HG03521 (cell line): ENCODE measurements around the gene POLR3H.
"Not testable (repeated sequence)": the region's sequence is repeated elsewhere in the genome, so short reads cannot be mapped to it uniquely, and the experiment has no call there.

Experiments
- ATAC-seq: cut with Tn5 transposase; IDR thresholded peaks from one replicate; pipeline ENCODE4 v1.9.1; 2021; ENCODE audit warnings: mild to moderate bottlenecking, moderate library complexity; ENCODE audit not compliant: unreplicated experiment

POLR3H gene, protein sequence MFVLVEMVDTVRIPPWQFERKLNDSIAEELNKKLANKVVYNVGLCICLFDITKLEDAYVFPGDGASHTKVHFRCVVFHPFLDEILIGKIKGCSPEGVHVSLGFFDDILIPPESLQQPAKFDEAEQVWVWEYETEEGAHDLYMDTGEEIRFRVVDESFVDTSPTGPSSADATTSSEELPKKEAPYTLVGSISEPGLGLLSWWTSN

DNA sequence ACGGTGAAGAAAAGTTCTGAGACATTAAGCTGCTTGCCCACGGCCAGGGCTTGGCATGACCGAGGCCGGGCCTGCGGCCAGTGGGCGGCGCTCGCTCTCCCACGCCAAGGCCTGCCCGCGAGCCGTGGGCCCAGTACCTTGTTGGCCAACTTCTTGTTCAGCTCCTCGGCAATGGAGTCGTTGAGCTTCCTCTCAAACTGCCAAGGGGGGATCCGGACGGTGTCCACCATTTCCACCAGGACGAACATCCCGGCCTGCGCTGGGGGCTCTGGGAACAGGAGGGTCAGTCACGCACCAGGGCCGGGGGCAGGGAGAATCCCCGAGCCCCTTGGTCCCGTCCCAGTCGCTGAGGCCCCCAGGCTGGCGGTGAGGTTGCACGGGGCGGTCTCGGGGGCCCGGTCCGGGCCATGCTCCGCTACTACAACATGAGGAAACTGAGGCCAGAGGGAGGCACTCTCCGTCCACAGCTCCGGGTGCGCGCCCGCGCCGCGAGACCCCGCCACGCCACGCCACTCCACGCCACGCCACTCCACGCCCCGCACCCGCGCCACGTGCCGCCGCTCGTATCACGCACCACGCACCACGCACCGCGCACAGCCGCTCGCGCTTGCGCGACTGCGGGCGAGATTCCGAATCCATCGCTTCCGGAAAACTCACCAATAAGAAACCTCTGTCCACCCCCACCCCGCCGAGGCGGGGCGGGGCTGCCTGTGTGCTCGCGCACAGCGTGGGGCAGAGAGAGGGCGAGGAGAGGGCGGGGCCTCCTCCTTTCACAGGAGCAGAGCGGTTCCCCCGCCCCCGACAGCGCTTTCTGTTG, at the start of gene POLR3H:
Gene POLR3H, minus strand, starts transcription at position 617 of the 817 bp plus-strand sequence. Its CDS starts 369 bp downstream, at position 248.
- peak; percentile 95 for ATAC-seq

GRCh38 chr22:41593336-41593960, 49.2 kb upstream of the POLR3H start:
- ATAC-seq, result not testable (repeated sequence)

GRCh38 chr22:41589391-41590241, 45.3 kb upstream of the POLR3H start, which contains the start of gene PMM1:
Gene PMM1, minus strand, starts transcription at chr22:41589840. Its CDS starts 35 bp downstream, at chr22:41589805.
- ATAC-seq, result peak; percentile 91

DNA sequence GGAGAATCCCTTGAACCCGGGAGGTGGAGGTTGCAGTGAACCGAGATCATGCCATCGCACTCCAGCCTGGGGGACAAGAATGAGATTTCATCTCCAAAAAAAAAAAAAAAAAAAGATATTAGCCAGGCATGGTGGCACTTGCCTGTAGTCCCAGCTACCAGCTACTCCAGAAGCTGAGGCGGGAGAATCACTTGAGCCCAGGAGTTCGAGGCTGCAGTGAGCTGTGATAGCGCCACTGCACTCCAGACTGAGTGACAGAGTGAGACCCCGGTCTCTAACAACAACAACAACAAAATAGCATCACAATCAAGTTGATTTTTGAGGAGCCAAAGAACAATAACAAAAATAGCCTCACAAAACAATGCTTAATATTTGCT, 43.1 kb upstream of the POLR3H start:
- ATAC-seq, result no peak

- ATAC-seq, result no peak
Observed at GRCh38 chr22:41585898-41586297, 41.6 kb upstream of the POLR3H start.

- ATAC-seq, result no peak
Observed at GRCh38 chr22:41584881-41585280, 40.6 kb upstream of the POLR3H start.

DNA sequence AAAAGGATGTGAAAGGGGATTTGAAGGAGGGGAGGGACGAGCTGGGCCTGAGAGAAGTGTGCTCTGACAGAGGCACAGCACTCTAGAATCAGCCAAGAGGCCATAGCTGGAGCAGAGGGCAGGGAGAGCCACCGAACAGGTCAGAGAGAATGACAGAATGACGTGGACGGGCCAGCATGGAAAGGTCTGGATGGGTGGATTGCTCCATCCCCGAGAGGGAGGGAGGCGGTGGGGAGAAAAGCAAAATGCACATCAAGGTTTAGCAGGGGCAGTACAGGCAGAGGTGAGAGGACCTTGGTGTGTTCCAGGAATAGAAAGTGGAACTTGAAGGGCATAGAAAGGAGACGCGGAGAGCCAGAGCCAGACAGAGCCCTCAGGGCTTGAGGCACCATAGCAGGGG, 38.4 kb upstream of the POLR3H start:
- no peak for ATAC-seq

GRCh38 chr22:41579997-41580355, 35.7 kb upstream of the POLR3H start:
- no peak for ATAC-seq

DNA sequence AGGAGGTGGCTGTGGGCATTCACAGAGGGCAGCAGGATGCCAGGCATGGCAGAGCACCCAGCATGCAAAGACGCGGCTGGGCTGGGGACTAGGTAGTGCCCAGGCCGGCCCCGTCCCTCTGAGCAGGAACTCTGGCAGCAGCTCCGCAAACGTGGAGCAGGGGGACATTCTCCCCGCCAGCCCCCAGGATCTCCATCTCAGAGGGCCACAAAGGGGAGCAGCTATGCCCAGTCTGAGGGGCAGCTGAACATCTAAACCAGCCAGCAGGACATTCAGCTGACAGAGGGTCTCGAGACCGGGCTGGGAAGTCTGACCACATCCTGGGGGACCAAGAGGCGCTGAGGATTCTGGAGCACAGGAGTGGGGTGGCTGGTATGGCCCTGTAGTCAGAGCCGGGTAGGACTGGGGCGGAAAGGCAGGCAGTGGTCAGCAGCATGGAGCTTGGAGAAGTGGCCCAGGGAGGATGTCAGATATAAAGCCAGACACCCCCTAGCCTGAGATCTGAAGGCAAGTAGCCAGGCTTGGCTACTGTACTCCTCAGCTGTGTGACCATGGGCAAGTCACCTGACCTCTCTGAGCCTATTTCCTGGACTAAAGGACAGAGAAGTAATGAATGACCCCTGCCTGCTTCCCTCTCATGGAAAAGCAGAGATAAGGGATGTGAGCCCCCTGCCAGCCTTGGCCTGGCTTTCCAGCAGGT, 35.2 kb upstream of the POLR3H start:
- no peak for ATAC-seq

DNA sequence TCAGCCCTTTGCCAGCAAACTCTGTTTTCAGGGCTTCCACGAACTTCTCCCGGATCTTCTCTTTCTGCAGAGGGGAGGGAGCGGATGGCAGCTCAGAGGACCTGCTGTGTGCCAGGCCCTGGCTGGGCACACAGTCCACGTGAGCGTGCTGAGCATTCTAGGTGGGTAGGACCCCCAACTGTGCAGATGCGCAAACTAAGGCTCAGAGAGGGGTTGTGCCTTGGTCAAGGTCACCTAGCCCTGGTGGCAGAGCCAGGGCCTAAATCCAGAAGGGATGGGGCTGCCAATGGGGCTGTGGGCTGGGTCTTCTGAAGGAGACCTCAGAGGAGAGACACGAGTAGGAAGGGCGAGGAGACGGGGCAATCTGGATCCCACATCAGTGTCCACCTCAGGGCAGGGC, 34.5 kb upstream of the POLR3H start:
- ATAC-seq, result no peak

GRCh38 chr22:41578114-41578513, 33.8 kb upstream of the POLR3H start:
- ATAC-seq, result no peak

GRCh38 chr22:41576877-41577276, 32.6 kb upstream of the POLR3H start:
- ATAC-seq, result no peak

DNA sequence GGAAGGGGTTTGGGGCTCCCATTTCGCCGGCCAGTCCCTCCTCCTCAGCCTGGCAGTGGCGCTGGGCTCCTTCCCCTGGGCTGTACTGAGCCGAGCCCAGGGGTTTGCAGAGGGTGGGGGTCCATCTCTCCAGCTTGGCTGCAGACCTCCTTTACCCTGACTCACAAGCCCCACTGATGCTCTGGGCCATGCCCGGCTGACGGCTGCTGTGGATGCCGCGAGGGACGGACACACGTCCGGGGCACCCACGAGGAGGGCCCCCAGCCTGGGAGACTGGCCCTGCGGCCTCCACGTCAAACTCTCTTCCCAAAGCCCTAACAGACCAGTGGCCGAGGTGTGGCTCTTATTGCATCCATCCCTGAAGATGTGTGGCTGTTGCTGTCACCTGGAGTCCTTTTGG, 31.3 kb upstream of the POLR3H start:
- no peak for ATAC-seq

DNA sequence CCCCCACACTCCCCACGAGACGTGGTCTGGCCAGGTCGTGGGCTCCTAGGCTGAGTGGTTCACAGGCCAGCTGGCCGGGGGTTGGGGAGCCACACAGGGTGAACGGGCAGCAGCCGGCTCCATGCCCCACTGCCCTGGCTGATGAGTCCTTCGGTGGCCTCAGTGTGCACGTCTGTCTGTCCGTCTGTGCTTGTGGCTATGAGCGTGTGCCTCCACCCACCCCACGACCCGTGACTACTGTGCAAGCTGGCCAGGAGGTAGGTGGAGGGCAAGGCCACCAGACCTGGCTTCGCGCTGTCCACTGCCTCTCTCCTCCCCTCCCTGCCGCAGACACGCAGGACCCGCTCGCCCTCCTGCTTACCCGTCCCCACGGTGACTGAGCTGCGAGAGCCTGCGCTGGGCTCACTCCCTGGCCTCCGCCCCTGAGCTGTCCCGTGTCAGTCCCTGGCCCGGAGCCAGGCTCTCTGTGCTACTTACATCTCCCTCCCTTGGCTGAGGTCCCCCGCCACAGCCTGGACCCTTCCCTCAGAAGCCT, 30.6 kb upstream of the POLR3H start:
- no peak for ATAC-seq

DNA sequence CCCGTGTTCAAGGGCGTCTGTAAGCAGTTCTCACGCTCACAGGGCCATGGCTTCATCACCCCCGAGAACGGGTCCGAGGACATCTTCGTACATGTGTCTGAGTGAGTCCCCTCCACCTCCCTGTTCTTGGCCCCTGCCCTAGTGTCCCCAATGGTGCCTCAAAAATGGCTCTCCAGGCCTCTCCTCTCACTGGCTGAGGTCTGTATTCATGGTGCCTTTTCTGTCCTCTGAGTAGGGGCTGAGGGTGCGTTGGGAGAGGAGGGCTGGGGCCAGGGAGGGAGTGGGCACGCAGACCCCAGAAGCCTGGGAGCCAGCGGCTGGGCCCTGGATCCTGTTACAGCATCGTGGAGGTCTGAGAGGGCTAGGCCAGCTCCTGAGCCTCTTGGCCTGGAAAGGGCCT, 29.4 kb upstream of the POLR3H start:
- no peak for ATAC-seq

- ATAC-seq, result not testable (repeated sequence)
Observed at GRCh38 chr22:41572305-41572704, 28.0 kb upstream of the POLR3H start.

DNA sequence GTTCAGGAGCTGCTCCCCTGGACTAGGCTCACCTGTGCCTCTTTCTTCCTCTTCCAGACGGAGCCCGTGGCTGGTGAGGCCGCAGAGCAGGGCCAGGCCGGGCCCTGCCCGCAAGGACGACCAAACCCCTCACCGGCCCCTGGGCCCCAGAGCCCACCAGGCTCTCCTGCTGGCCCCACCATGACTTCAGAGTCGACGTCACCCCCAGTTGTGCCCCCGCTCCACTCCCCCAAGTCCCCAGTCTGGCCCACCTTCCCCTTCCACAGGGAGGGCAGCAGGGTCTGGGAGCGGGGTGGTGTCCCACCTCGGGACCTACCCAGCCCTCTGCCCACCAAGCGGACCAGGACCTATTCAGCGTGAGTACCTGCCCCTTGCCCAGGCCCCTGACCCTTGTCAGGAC, 27.5 kb upstream of the POLR3H start:
- ATAC-seq, result no peak

DNA sequence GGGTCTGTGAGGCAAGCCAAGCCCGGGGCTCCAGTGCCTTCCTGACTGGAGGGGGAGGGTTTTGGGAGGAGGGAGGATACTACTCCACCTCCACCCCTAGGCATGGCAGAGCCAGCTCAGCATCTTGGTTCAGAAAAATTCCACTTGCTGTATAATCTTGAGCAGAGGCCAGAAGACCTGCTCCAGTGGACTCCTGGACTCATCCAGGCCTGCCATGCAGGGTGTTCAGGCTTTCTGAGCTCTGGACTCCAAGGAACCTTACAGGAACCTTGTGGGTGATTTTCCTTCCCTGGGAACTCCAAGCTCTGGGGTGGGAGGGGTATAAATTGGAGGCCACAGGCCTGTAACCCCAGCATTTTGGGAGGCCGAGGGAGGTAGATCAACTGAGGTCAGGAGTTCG, 26.0 kb upstream of the POLR3H start:
- ATAC-seq, result no peak

DNA sequence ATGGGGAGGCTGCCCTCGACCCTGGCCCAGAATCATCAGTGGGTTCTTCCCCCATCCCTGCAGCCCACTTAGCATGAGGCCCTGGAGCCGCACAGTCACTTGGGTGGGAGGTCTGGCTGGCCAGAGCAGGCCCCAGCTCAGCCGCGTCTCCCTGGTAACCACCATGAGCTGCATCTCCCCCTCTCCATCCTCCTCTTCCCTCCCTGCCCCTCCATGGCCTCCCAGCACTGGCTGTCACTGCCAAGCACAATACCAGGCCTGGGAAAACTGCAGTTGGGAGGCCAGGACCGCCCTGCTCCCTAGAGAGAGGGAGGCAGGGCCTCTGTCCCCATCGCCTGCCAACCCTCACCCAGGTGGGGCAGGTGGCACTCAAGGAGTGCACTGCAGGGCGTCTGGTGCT, 24.5 kb upstream of the POLR3H start:
- ATAC-seq, result no peak

DNA sequence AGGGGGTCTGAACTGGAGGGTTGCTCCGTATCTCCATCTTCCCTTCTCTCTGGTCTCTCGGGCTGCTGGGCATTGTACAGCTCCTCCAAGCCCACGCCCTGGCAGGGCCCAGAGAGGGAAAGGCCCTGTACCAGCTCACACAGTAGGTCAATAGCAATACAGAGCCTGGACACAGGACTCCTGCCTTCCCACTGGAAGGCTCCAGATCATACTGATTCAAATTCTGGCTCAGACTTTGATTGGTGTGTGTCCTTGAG, 23.2 kb upstream of the POLR3H start:
- no peak for ATAC-seq
